HepG2 (cell line): ENCODE data around the gene PRMT5. TPM values are rescaled to one million over a fixed set of nuclear protein-coding genes. Genes with fewer than 3 reads are reported as not detected.

Experiments
- CHD2 ChIP-seq: IDR thresholded peaks from 2 replicates; pipeline ENCODE4 v1.6.1; 2011; ENCODE audit warnings: low read depth, low read length, improper control_type of control experiment
- FOXC1 ChIP-seq: sonication (generic); formaldehyde crosslinking; IDR thresholded peaks from 2 replicates; pipeline ENCODE4 v1.8.0; 2022; ENCODE audit warnings: mild to moderate bottlenecking, missing genetic modification reagents, borderline replicate concordance
- FOXP1 ChIP-seq, 2 experiments: fragments of 450-650 bp in 1 of 2; IDR thresholded peaks; 2 replicates each; pipeline ENCODE4 v1.6.1; 2017 to 2018; ENCODE audit warnings: antibody characterized with exemption in 1 of 2
- GPBP1L1 ChIP-seq: sonication (generic); formaldehyde crosslinking; IDR thresholded peaks from 2 replicates; pipeline ENCODE4 v1.5.0; 2020; ENCODE audit warnings: mild to moderate bottlenecking, missing genetic modification reagents
- IRF1 ChIP-seq: sonication (generic); formaldehyde crosslinking; IDR thresholded peaks from 2 replicates; pipeline ENCODE4 v1.4.0; 2020; ENCODE audit warnings: low read depth, mild to moderate bottlenecking, missing genetic modification reagents
- IRF9 ChIP-seq: sonication (generic); formaldehyde crosslinking; IDR thresholded peaks from 2 replicates; pipeline ENCODE4 v1.8.0; 2022; ENCODE audit warnings: missing genetic modification reagents, mild to moderate bottlenecking, borderline replicate concordance
- SATB2 ChIP-seq: sonication (generic); formaldehyde crosslinking; IDR thresholded peaks from 2 replicates; pipeline ENCODE4 v1.5.0; 2020; ENCODE audit warnings: missing genetic modification reagents
- SIN3A ChIP-seq: IDR thresholded peaks from 2 replicates; pipeline ENCODE4 v1.6.1; 2011; ENCODE audit warnings: low read depth, mild to moderate bottlenecking, control low read depth, low read length, borderline replicate concordance
- SIX4 ChIP-seq: sonication (generic); formaldehyde crosslinking; IDR thresholded peaks from 2 replicates; pipeline ENCODE4 v1.4.0; 2020; ENCODE audit warnings: missing genetic modification reagents
- SKI ChIP-seq: fragments of 450-650 bp; IDR thresholded peaks from one replicate; pipeline ENCODE4 v1.6.1; 2018; ENCODE audit warnings: mild to moderate bottlenecking; ENCODE audit not compliant: partially characterized antibody
- SMAD9 ChIP-seq: sonication (generic); formaldehyde crosslinking; IDR thresholded peaks from 2 replicates; pipeline ENCODE4 v1.5.1; 2020; ENCODE audit warnings: mild to moderate bottlenecking, missing genetic modification reagents
- SP1 ChIP-seq, 2 experiments: fragments of 450-650 bp in 1 of 2; sonication (generic) in 1 of 2; formaldehyde crosslinking in 1 of 2; IDR thresholded peaks; 2 replicates each; pipeline versions ENCODE4 v1.4.0 to v1.6.1; 2016 to 2020; ENCODE audit warnings: missing genetic modification reagents in 1 of 2
- XBP1 ChIP-seq: sonication (generic); formaldehyde crosslinking; IDR thresholded peaks from 2 replicates; pipeline ENCODE4 v1.5.0; 2020; ENCODE audit warnings: missing genetic modification reagents
- ZNF383 ChIP-seq: sonication (generic); formaldehyde crosslinking; IDR thresholded peaks from 2 replicates; pipeline ENCODE4 v1.4.0; 2020; ENCODE audit warnings: missing genetic modification reagents, mild to moderate bottlenecking, borderline replicate concordance
- ZNF703 ChIP-seq: sonication (generic); formaldehyde crosslinking; IDR thresholded peaks from 2 replicates; pipeline ENCODE4 v1.5.1; 2020; ENCODE audit warnings: missing genetic modification reagents, mild to moderate bottlenecking, moderate library complexity, borderline replicate concordance
- ZNF781 ChIP-seq: sonication (generic); formaldehyde crosslinking; IDR thresholded peaks from 2 replicates; pipeline ENCODE4 v1.5.1; 2020; ENCODE audit warnings: borderline replicate concordance, mild to moderate bottlenecking, missing genetic modification reagents; ENCODE audit errors: not compliant biosample characterization
- polyA plus RNA-seq, 8 experiments: library from polyadenylated mRNA; depleted of rRNA in 3 of 8; stranded (reverse) in 7 of 8; unstranded in 1 of 8; fragments of >200 nt; fragmentation: Illumina TruSeq in 4 of 8; extraction: Trizol in 4 of 8; gene quantifications; 2 replicates each; pipeline versions ENCODE4 v1.2.1 to v1.2.3, GENCODE V29; 2011 to 2016; ENCODE audit warnings: low read depth in 4 of 8, missing spikeins in 1 of 8, mixed read lengths in 1 of 8; ENCODE audit not compliant: insufficient read depth in 1 of 8
- total RNA-seq, 5 experiments: library from RNA; depleted of rRNA; stranded (reverse); fragments of >200 nt; fragmentation: Illumina TruSeq; extraction: Trizol; gene quantifications; 2 replicates each; pipeline ENCODE4 v1.2.3, GENCODE V29; 2016; ENCODE audit warnings: low read depth in 1 of 5
- TF ChIP-seq, protein P1 (sequence below): sonication (generic); formaldehyde crosslinking; IDR thresholded peaks from 2 replicates; pipeline ENCODE4 v1.4.0; 2020; ENCODE audit warnings: missing genetic modification reagents
- TF ChIP-seq, protein P2 (sequence below): sonication (generic); formaldehyde crosslinking; IDR thresholded peaks from 2 replicates; pipeline ENCODE4 v1.5.0; 2020; ENCODE audit warnings: mild to moderate bottlenecking, missing genetic modification reagents, moderate library complexity

PRMT5 gene
- total and polyA plus RNA-seq, 2 of the 13 experiments (the other 11 are each of a cell fraction or from before 2014, with no cell fraction given) = 210 to 354 TPM

GRCh38 chr14:22871224-22872032, 57.7 kb downstream of the PRMT5 start, which contains the start of gene LRP10 (continued):
- TF ChIP-seq SKI (peak; percentile 76), IRF1 (CRISPR knock-in tag) (0 out of 2 replicates have a peak, but pooled peaks have one; percentile 40), SP1 (IDR thresholded peaks at IDR 0.05) (no peak), SP1 (CRISPR knock-in tag; IDR thresholded peaks at IDR 0.05) (peak; percentile 96), ZNF781 (CRISPR knock-in tag) (peak; percentile 59), SIX4 (peak; percentile 89), SIN3A (peak; percentile 81; the same call in 1 of the 2 replicates), ZNF703 (peak; percentile 88; the same call in 1 of the 2 replicates), IRF9 (CRISPR knock-in tag) (peak; percentile 97), CHD2 (peak; percentile 61; the same call in 1 of the 2 replicates), GPBP1L1 (CRISPR knock-in tag) (no peak), FOXP1 (IDR thresholded peaks at IDR 0.05) (no peak), FOXP1 (CRISPR knock-in tag; IDR thresholded peaks at IDR 0.05) (peak; percentile 97), SMAD9 (peak; percentile 92; the same call in 1 of the 2 replicates), SATB2 (CRISPR knock-in tag) (peak; percentile 76; the same call in 1 of the 2 replicates), FOXC1 (CRISPR knock-in tag) (peak; percentile 91; the same call in 1 of the 2 replicates), XBP1 (CRISPR knock-in tag) (no peak), ZNF383 (CRISPR knock-in tag) (peak; percentile 71; the same call in 1 of the 2 replicates)
- TF ChIP-seq, protein P1, sequence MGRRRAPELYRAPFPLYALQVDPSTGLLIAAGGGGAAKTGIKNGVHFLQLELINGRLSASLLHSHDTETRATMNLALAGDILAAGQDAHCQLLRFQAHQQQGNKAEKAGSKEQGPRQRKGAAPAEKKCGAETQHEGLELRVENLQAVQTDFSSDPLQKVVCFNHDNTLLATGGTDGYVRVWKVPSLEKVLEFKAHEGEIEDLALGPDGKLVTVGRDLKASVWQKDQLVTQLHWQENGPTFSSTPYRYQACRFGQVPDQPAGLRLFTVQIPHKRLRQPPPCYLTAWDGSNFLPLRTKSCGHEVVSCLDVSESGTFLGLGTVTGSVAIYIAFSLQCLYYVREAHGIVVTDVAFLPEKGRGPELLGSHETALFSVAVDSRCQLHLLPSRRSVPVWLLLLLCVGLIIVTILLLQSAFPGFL (CRISPR knock-in tag) = 0 out of 2 replicates have a peak, but pooled peaks have one; percentile 24
- TF ChIP-seq, protein P2, sequence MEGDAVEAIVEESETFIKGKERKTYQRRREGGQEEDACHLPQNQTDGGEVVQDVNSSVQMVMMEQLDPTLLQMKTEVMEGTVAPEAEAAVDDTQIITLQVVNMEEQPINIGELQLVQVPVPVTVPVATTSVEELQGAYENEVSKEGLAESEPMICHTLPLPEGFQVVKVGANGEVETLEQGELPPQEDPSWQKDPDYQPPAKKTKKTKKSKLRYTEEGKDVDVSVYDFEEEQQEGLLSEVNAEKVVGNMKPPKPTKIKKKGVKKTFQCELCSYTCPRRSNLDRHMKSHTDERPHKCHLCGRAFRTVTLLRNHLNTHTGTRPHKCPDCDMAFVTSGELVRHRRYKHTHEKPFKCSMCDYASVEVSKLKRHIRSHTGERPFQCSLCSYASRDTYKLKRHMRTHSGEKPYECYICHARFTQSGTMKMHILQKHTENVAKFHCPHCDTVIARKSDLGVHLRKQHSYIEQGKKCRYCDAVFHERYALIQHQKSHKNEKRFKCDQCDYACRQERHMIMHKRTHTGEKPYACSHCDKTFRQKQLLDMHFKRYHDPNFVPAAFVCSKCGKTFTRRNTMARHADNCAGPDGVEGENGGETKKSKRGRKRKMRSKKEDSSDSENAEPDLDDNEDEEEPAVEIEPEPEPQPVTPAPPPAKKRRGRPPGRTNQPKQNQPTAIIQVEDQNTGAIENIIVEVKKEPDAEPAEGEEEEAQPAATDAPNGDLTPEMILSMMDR (CRISPR knock-in tag) = peak; percentile 51
